Measurements from ENCODE around the gene MINAR2.
A peak's percentile ranks its signal among the peaks of the same experiment; 100 is the strongest.

Gene MINAR2, protein sequence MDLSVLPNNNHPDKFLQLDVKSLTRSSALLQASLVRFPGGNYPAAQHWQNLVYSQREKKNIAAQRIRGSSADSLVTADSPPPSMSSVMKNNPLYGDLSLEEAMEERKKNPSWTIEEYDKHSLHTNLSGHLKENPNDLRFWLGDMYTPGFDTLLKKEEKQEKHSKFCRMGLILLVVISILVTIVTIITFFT

DNA sequence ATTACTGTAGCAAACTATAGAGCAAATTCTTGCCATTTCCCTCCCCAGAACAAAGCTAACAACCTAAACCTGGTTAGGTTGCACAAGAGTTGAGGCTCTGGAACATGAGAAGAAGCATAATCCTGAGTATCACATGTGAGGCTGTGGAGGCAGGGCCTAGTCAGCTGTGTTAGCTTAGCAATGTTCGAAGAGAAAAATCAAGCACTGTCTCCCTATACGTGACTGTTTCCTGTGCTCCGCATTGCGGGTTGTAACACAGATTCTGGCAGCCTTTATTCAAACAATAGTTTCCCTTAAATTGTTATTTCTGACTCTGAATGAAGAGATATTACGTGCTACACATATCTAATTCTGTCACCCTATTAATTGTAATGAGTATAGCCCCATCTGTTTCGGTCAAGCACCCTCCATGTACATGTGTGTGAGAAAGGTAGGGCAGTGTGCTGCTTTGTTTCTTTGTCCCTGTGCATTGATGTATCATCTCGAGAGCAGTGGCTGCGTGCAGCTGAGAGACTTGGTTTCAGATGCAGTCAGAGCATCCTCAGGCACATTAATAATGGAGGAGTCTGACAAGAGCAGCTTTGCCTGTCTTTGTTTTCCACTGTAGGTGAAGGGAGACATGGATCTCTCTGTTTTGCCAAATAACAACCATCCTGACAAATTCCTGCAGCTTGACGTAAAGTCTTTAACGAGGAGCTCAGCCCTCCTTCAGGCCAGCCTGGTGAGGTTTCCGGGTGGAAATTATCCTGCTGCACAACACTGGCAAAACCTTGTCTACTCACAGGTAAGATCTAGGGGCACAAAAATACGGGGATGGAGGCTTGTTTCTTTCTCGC lies at the start of gene MINAR2:
Gene MINAR2, plus strand, starts transcription at position 523 of the 836 bp plus-strand sequence. Its CDS starts 97 bp downstream, at position 620.
- no peak for DNase-seq

DNA sequence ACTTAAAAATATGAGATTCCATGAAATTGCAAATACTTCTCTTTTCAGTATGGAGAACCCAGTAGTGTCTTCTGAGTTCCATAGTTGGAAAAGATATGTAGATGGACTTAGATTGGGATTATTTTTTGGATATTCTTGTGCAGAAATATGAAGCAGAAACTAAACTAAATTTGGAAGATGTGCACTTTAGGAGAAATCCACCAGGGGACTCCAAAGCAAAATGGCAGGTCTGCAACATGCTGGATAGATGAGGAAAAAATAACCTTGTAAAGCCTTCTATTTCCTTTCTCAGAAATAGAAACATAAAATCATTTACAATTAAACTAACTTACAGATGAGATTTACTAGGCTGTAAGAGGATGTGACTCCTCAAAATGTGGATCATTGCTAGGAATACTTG lies 49.2 kb upstream of the MINAR2 start:
- DNase-seq = no peak

DNA sequence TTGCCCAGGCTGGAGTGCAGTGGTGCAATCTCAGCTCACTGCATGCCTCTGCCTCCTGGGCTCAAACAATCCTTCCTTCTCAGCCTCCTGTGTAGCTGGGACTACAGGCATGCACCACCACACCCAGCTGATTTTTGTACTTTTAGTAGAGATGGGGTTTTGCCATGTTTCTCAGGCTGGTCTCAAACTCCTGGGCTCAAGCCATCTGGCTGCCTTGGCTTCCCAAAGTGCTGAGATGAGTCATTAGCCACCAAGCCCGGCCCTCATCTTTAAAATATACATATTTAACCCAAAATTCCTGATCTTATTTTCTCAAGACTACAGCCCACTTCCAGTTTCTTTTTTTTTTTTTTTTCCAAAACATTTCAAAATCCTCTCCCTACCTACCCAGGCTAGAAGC lies 31.7 kb upstream of the MINAR2 start:
- DNase-seq = no peak

DNA sequence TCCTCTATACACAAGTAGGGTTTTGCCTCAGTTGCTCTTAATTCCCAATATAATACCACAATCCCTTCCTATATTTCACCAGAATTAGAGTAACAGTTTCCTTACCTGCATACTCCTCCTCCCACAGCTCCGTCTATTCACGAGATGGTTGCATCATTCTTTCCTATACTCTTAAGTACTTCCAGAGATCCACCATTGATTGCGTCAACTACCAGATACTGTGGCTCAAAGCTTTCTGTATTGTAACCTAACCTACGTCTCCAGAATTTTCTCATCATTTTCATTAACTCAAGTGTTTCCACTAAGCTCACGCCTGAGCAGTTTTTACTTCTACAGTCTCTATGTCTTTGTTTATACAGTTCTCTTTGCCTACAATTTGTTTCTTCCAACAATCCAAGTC lies 31.2 kb upstream of the MINAR2 start:
- DNase-seq = no peak

DNA sequence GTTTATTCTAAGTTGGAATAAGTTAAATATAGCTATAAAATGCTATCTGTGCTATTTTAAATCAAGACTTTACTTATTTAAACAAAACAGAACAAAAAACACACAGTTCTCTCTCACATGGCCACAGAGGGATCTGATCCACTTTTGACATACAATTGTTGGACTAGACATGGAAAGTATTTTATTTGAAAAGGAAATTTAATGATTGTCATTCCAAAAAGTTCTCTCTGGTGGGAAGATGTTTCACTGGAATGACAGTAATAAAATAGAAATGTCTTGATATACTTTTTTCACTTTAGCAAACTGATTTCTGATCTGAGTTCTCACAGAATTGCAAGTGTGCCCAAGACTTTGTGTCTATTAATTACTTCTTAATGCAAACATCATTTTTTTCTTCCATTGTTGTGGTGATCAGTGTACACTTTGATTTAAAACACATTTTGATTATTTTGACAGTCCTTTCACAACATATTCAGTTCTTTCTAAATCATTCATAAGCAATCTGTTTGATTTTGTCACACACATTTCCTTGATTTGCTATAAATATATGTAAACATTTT lies 30.1 kb upstream of the MINAR2 start:
- DNase-seq = no peak

DNA sequence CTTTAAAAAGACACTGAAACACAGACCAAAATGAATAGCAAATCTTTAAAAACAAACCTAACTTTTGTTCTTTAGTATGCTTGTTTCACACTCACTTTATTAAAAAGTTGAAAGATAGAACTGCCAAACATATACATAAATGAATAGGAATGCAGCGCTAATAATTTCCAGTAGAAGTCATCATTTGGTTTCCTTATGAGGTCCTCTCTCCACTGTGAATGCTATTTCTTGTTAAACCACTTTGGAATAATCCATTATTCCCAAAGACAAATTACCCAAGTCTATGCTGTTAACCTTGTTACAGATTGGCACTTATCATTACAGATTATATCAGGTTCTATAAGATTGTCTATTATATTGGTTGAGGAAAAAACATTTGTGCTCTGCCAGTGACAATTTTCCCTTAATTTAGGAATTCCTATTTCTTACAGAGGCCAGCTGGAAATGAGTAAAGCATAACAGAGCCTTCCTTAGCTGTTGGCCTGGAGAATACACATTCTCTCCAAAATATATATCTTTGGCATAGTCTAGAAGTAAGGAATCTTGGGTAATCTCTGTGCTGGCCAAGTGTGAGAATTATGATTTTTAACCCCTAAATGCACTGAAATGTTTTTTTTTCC lies 29.3 kb upstream of the MINAR2 start:
- no peak for DNase-seq

DNA sequence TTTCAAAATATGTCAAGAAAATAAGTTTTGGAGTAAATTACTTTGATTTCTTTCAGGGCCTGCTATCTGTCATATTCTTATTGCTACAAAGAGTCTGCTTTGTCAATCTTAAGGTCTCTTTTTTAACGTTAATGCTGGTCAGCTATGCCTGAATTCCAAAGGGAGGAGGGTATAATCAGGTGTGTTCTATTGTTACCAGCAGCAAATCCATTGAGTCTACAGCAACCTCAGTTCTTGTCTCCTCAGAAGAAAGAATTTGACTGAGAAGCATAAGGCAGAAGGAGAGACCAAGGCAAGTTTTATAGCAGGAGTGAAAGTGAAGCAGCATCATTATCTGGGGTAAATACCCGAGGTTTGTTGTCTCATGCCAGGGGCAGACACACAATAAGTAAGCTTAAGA lies 23.7 kb upstream of the MINAR2 start:
- no peak for DNase-seq

DNA sequence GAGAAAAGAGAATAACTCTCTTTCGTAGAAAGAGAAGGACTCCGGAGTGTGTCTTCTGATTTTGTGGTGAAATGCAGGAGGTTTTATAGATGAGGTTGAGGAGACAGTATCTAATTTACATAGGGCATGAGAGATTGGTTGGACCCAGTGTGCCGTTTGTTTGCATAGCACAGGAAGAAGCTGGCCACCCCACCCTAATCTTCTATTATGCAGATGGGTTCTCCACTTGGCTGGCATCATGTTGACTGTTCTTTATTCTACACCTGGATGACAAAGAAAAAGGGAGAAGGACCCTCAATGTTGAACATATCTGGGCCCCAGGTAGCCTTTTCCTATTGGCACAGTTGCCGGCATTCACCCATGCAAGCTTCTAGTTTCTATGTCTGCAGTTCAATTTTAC lies 23.2 kb upstream of the MINAR2 start:
- no peak for DNase-seq

DNA sequence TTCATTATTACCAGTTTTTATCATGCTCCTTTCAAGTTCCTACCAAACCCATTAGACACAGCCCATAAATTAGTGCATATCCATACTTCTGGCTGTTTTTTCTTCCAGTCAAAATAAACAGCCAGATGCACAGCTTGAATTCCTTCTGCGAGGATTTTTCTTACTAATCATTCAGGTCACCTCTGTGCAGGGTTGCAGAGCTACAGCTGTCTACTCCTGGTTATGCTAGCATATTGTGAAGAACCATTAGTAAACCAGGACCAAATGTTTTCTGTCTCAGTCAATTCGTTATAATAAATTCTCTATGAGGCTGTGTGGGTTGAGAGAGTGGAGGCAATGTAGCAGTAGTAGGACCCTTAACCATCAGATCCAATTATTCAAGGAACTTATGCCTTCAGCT lies 8.1 kb upstream of the MINAR2 start:
- no peak for DNase-seq

DNA sequence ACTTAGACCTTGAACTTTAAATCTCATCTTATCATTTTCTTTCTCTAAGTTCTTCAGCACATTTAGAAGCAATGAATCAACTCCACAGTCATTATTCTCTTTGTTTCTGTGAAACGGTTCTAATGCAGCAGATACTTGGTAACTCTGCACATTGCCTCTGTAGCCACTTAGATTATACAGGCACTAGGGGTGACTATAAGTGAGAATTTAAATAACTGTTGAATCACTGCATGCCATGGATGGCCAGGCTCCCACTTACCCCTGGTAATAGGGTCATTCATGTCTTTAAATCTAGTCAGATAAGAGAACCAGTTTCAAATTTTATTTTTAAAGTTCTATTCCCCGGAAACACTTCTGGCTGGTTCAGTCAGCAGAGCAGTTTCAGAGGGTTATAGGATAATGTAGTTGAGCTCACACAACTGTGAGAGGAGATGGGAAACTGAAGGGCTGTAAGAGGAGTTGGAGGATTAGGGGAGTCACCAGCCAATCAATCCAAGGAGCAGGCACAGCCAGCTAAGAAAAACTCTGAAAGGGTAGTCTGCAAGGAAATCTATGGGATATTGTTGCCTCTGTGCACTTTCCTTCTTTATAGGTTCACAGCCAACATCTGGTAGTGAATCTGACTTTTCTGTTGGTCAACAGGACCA lies 4.2 kb upstream of the MINAR2 start:
- DNase-seq = no peak

DNA sequence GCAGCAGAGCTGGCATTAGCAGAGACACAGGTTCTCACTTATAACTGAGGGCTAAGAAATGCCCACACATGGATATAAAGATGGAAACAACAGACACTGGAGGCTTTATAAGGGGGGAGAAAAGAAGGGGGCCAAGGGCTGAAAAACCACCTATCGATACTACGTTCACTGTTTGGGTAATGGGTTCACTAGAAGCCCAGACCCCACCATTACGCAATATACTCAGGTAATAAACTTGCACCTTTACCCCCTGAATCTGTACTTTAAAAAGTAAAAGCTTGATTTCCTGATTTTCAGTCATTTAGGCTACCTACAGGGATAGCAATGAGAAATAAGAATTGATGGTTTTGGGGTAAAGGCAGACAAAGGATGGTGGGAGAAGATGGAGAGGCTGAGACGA lies 1.9 kb upstream of the MINAR2 start:
- DNase-seq = no peak

DNA sequence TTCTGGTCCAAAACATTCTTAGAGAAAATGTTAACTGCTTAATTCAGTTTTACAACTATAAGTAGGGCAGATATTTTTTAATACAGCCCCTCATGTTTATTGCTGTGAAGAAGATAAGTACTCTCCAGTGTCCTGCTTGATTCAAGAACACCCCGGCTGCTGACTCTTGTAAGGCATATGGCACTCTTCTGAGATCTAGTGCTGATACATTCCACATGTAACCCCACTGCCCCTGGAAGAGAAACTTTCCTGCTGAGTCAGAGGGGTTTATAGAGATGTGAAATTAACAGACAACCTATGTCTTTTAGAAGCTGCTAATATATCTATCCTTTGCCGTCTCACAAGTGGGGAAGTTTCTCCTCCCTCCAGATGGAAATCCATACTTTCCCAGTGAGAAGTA lies 1.0 kb upstream of the MINAR2 start:
- DNase-seq = no peak

DNA sequence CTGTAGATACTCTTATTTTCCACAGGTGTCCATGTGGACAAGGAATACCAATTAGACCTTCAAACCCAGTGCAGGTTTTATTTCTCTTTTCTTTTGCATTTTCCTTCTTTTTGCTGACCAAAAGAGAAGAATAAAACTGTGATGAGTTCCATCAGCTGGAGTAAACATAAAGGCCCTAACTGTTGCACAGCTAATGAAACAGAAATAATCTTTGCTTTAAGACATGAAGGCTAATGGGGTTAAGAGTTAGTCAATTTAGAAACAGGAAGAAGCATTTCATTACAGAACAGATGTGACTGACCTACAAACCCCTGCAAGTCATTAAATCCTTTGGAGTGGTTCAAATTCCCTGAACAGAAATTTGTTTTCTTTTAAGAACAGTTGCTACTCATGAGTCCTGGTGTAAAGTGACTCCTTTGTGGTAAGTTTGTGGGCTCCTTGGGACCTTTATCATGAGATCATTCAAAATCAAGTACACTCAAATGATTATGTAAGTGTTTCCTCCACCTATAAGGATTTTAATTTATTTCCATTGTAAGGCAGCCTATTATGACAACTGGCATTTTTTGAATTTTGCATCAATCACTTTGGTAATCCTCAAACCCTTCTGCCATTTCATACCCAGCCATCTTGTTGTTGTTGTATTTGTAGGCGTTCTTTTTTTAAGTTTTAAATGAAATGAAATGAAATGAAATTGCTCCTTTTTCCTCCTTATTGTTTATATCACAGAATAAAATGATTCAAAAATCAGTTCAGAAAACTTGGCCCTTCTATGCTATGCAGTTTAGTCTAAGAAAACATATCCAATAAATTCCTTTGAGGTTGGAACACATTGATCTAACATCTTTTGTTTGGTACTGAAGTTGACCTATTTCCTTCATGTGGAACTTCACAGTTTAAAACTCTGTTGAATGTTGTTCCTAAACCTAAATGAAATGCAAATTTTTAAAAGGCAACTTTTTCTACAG lies 1.3 kb downstream of the MINAR2 start:
- DNase-seq = no peak

DNA sequence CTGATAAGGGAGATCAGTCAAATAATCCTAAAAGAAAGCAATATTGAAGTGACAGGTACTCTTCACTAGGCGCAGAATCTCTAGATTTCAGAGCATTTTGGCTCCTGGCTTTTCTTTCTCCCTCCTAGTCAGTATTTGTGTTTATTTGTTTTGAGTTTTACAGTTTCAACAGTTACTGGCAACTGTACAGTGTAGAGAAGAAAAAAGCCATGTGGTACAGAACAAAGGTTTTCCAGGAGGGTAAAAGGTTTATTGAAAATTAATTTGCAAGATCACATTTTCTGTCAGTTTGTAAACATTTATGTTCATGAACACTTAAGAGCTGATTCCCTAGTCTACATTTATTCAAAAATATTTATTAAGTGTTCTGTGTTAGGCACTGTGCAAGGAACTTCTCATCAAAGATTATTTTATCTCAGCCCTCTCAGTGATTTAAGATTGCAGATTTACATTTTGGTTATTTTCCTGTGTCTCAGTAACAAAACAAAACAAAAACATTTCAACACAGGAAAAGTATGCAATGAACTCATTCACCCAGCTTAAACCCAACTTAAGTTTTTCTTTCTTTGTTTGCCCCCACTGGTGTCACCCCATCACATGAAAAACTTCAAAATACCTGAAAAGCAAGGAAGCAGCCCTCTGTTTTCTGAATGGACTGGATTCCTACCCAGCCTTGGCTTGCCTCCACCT lies 12.9 kb downstream of the MINAR2 start:
- no peak for DNase-seq

DNA sequence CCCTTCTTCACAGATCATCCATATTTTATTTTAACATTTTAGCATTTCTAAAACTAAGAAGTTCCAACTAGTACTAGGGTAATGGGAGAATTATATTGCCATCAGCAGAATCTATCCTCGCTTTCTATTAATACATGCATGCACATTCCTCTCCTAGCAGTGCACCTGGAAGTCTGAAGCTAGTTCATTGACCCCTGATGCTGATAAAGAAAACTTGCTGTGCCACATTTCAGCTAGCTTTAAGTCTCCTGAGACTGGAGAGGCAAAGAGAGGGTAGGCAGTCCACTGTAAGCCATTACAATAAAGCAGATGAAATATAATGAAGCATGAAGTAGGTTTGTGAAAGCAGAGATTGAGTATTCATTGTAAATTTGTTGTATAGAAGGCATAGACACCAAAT lies 15.8 kb downstream of the MINAR2 start:
- DNase-seq = no peak

DNA sequence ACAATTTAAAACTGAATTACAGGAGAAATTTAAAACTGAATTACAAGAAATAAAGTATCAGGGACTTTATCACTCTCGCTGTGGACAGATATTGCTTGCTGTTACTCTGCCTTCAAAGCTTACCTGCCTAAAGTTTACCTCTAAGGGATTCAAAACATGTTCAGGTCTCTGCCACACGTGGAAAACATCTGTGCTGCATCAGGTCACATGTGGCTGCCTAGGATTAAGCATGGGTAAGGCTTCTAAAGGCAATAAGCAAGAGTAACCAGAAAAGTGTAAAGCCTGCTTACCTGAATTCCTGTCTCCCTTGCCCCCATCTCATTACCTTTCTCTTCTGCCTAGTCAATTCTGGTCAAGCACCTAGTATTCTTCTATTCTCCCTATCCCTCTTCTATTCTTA lies 18.9 kb downstream of the MINAR2 start:
- no peak for DNase-seq

DNA sequence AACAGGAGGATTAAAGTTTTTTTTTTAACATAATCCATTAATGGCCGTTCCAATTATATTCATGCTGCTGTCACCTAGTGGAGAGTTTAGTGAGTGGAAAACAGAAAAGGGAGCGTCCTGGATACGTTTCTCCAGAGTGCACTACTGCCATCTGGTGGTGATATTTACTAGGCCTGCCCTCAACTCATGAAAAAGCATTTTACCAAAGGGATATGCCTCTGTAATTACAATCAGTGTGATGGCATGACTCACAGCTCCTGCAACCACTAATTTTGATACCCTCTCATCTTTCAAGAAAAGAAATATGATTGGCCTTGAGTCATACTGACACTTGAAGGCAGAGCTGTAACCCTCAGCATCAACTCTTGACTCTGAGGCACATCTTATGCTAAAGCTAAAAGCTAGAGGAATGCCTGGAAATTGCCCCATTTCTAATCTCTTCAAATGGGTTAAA lies 20.1 kb downstream of the MINAR2 start:
- peak; percentile 64 for DNase-seq

DNA sequence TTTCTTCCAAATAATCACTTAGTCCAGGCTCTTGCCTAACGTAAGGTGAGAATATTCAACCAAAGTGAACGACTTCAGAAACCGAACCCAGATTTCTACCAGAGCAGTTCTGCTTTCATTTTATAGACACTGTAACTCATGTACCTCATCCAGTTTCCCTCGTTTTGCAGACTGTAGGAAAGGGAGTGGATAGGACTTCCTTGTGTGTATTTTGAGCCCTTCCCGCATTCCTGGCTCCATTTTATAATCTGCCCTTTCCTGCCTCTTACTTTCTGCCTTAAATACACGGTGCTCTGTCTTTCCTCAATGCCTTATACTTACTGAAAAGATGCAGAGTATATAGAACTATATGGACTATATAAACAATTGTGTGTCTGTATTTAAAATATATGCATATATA lies 20.8 kb downstream of the MINAR2 start:
- DNase-seq = no peak

DNA sequence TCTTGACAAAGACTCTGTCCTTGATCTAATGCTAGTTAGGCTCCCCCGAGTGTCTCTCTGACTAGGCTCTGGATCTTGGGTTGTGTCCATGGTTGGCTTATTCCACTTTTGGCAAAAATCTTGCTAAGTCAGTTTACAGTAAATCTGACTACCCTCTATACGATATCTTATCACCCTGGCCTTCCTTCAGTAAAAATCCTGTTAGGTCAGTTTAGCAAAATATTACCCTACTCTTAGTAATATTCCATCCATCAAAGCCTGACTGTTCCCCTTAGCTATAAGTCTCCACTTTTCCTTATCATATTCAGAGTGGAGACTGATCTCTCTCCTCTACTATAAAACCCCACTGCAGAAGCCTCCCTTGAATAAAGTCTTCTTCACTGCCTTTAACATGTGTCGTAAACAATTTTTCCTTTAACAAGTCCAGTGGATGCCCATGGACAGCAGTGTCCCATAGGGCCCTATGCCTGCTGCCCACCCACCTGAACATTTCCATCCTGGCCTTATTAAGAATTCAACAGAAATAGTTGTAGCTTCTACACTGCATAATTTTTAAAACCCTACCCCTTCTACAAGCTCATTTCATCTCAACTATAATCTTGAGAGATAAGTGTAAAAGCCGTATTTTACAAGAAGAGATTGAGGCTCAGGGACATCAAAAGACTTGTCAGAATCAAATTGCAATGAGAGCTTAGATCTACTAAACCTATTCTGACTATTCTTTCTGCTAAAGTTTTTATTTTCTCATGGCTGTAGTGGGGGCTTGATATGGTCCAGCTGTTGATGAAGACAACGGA lies 22.3 kb downstream of the MINAR2 start:
- no peak for DNase-seq

DNA sequence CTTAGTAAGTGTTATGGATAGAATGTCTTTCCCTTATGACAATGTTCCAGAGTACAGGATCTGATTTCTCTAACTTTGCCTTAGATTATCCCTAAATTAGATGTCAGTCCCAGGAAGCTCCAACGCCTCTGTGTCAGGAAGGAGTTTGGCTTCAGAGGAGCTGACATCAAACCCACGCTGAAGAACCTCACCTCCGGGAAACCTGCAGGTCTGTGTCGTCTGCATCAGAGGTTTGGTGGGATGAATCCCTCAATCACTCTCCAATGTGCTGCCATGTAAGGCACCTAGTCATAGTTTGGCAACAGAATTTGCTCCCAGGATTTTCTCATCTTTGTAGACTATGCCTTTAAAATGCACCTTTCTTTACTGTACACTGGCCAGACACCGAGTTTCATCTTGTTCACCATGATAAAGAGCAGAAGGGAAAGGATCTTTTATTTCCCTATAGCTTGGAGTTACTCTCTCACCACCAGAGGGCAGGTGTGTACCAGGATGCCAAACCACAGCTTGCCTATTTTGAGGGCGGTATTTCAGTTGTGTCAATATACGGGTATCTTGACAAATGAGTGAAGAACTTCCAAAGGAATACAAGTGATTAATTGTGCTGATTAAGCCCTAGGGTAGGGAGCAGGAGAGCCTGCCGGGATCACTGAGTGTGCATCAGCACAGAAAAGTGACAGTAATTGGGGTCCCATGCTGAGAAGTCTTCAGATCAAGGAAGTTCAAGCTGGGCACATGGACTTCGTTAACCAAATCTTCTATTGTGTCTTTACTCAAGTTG lies 23.4 kb downstream of the MINAR2 start:
- peak; percentile 7 for DNase-seq

Measured in NCI-H1105 (cell line).